Cardiac septum (tissue), 1 donor: ENCODE measurements around the gene NTF3. TPM values are rescaled to one million over a fixed set of nuclear protein-coding genes. Genes with fewer than 3 reads are reported as not detected.

ENCODE experiments used
- DNase-seq: peaks from one replicate; pipeline ENCODE4 v3.0.0-alpha.2; 2020; ENCODE audit warnings: low spot score
- intact Hi-C: fragments of 100-400 bp; cut with DNase I; formaldehyde crosslinking; loops from one replicate; pipeline ENCODE4 v1.14.0; 2022
- total RNA-seq: library from RNA; stranded (reverse); fragmentation: NEBNext Ultra II Directional; extraction: Animal tissue kit (Norgen Biotek cat#: 25700); gene quantifications from one replicate; pipeline ENCODE4 v1.2.1, GENCODE V29; 2021
- donor health status: DM: no; HTN: no; CAD: no.

Gene NTF3
- total RNA-seq, 1 donor from 2014 or later, result 0.70 TPM

DNA sequence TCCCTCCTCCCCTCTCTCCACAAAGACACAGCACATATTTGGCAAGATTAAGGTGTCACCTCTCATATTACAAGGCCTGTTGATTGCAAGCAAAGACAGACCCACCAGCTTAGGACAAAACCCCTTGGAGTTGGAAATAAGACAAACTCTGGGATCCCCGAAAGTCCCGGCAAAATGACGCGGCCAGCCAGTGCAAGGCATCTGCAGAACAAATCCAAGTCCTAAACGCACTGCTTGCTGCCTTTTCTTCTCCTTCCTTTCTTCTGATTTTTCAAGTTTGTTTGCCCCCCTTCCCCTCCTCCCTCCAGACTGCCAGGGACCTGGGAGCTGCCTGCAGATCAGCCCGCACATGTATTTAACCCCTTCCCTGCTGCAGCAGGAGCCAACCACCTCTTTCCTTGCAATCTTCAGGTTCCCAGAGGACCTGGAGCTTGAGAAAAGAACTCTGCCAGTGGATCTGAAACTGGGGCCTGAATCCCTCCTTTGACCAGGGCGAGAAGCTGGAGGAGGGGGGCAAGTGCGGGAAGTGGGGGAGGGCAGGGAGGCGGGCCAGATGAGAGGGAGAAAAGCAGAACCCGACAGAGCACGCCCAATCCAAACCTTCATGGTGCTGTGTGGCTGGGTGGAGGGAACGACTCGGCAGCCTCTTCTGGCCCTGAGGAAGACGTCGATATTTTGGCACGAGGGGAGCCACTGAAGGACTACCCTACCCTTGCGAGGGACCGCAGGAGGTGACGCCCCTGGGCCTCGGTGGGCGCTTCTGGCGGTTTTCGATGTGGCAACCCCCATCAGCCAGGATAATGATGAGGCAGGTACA lies 2.0 kb upstream of the NTF3 start:
- intact Hi-C loops, result loop anchor here (10.0 kb wide), 1 partner anchor 205 kb away; no protein-coding TSS in a partner anchor

DNA sequence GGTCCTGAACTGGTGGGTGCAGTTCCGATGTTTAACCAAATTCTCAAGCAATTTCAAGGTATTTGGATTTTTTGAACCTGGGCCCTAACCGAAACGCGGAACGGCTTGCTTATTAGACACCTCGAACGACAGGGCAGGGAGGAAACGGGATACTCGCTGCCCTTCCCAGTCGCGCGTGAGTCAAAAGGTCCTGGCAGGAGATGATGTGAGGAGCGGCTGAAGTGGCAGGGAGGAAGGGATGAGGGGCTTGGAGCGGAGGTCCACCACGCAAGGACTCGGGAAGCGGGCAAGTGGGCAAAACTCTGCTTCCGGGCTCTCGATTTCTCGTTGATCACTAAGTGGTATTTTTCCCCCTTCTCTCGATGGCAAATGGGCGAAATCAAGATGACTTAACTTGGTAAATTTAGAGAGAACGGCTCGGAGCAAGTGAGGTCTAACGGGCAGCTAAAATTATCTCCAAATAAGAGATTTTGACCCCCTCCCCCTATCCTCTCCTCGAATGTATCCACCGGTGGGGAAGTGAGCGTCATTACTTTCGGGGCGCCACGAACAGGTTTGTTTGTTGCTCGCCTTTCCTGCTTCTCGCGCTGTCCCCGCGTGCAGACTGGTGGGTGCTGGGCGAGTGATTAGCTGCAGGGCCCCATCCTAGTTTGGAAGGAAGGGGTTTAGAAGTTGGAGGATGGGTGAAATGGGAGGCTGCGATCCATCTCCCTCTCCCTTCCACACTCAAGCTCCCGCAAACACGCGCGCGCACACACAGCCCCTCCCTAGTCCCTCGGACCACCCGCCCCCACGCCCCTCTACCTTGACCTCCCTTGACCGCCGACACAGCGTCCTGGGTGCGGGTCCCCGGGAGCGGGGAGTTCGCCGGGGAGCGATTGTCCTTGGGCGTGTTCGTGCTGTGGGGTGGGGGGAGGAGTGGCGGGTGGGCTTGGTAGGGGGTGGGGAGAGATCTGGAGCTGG lies 986 bp upstream of the NTF3 start:
- intact Hi-C loops, result no loop called here
- DNase-seq, result no peak

More for the DNA sequence above, 2.0 kb upstream of the NTF3 start:
- no peak for DNase-seq

DNA sequence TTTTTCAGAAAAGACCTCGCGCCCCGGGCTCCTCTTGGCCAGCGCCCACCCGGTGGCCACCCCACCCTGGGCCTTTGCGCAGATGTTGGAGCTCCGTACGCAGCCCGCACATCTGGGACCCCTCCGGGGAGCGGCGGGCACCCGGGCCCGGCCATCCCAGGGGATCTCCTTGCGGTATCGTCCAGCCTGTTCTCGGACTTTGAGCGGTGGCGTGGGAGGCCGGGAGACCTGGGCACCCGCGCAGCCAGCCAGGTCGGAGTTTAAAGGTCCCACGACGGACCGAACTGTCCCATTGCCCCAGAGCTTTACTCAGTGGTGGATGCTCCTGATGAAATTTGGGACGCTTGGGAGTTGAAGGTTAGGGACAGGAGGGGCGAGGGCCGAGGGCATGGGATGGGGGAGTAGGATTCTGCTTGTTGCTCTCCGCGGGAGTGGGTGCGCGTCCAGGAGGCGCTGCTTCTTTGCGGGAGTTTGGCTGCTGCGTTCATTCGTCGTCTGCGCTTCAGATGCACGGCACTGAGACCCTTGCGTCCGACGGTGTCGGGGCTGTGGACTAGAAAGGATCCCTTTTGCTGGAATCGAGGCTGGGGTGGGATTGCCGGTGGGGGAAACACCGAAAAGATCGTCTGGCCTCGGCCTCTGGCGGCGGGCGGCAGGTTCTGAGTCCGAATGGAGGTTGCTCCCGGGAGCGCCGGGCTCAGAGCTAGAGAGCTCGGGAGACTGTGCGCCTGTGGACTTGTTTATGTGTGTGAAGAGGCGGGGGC lies 1.4 kb downstream of the NTF3 start:
- DNase-seq, result no peak
- intact Hi-C loops, result no loop called here

DNA sequence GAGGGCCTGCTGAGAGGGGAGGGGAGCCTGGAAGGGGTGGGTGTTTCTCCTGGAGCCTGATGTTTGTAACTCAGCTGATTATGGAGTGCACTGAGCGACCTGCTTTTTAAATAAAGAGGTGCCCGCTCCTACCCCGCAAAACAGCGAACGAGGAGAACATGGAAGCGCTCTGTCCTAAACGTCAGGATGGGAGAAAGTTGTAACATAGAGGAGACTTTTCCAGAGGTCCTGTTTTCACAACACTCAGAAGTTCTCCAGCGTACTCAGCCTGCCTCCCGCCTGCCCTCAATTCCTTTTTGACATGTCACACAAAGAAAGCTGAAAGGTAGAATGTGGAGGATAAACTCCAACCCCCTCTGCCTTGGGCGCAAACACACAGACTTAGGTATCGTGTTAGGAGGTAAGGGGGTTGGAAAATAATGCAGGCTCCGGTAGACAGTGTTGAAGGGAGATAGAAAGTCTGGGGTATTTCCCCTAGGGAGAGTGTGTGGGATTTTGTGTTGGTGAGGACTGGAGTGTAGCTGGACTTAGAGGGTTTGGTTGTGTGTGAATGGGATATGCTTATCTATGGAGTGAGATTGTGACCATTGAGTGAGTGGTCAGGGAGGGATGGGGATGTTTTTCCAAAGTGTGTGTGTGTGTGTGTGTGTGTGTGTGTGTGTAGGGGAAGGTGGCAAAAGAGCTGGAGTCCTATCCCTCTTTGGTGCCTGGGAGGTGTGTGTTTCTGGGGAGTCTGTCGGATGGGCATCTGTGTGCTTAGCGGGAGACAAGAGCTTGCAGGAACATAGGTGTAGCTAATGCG lies 2.1 kb downstream of the NTF3 start:
- DNase-seq, result no peak
- intact Hi-C loops, result no loop called here

DNA sequence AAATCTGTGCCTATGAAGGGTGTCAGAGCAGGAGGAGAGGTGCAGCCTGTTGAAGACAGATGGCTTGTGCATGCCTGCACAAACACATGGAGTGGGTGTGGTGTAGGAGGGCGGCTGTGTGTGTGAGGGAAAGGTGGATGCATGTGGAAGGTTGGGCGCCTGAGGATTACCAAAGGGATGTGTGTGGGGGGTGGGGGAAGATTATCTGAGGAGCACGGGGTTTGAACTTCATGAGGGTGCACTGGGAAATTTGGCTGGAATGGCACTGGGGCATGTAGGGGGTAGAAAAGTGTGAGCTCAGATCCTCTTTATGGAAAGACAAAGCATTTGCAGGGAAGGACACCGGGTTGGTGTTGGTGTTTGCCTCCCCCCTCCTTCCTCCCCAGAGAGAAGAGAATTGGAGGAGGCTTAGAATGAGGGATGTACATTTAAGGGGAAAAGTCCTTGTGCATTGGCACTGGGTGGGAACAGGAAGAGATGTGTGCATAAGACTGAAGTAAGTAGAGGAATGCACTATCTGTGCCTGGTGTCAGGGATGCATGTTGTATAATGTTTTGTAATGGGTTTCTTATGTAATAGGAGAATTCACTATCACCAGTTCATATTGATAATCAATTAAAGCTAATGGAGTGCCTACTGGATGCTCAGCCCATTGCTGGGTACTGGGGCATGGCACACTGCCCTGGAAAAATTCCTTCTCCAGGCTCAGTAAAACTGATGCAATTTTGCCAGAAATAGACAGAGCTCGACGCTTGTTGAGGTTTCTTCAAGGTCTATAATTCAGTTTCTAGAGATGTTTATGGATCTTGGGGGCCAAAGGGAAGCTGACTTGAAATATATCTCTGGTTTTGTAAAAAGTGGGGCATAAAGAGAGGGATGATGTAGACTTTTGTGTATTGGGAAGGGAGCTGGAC lies 3.0 kb downstream of the NTF3 start:
- intact Hi-C loops, result no loop called here
- no peak for DNase-seq

DNA sequence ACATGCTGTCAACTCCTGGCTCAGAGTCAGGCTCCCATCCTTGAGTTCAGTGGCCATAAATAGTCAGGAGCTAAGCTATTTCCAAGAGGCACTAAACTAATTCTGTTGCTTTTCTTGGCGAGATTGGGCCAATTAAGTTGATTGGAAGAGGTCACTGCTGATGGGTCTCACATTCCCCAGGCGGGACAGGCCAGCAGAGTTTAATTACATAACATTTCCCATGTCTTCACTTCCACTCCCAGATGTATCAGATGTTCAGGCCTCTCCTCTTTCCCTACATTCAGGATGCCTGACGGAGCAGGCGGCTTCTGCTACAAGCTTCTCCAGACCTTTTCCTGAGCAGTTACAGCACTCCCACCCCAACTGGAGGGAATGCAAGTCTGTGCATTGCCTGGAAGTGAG lies 5.3 kb downstream of the NTF3 start:
- no peak for DNase-seq
- intact Hi-C loops, result no loop called here

DNA sequence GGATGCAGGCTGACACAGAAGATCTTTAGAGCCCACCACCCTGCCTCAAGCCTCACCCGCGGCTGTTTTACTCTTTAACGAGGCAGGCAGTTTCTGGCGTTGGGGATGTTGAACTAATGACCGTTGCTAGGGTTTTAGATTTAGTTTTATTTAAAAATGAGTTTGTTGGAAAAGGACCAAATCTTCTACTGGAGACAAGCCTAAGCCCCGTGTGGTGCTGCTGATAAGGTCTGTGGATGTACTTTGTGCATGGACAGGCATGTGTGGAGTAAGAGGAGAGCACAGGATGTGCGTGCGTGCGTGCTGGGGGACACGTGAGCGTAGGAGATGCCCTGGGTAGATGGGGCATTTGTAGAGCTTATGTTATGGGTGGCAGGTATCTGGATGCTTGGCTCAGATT lies 5.7 kb downstream of the NTF3 start:
- intact Hi-C loops, result no loop called here
- DNase-seq, result no peak

DNA sequence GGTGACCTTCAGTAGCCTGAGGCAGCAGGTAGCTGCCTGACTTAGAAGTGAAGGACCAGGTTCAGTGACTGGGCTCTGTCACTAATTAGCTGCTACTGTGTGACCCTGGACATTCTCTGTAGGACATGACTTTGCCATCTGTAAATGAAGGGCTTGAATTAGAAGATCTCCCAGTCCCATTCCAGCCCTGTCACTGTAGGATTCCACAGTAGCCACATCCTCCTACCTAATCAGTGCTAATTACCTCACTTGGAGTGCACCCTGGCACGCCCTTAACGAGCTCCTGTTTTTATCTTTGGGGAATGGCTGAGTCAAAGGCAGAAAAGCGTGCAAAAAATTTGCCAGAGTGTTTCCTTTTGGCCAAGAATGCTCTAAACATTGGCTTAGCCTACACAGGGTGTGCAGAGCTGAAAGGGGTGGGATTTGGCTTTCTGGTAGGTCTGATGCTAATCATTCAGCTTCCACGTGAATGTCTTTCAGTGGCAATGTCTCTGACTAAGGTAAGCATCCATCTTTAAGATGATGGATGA lies 6.8 kb downstream of the NTF3 start:
- intact Hi-C loops, result no loop called here
- DNase-seq, result no peak

DNA sequence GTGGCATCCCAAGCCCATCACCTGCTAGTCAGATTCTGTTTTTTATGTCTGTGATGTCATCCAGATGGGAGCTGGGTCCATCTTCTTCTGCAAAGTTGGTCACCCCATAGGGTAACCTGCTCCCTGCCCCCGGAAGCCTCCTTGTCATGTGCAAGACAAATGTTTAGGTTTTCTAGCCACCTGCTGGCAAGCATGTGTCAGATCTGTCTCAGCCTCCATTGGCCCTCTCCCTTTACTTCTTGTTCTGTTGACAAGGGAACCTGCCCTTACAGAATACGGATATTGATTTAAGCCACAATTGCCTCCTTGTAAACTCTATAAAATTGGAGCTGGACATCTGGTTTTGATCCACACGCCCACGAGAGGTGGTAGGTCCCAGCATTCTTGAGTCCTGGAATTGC lies 7.5 kb downstream of the NTF3 start:
- no peak for DNase-seq

DNA sequence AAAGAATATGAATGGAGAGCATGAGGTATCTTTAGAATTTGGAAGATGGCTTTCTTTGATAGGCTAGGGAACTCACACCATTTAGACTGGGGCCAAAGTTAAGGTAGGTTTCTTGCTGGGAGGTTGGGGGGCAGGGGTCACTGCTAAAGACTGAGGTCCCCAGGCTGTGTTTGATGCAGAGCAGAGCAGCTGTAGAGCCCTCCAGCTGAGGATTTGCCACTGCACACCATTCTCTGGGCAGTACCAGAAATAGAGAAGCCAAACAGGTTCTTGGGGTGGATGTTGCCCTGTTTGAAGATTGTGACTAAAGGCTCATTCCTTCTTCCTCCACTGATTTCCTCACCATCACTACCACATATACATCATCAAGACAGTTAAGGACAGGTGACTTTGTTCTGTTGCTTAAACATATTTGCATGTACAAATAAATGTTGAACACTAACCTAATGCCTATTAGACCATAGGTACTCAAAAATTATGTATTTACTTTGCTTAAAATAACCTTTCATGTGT lies 7.9 kb downstream of the NTF3 start:
- DNase-seq, result no peak
- intact Hi-C loops, result loop anchor here (5.0 to 10.0 kb wide), 2 partner anchors 268 to 355 kb away; no protein-coding TSS in a partner anchor

More for the DNA sequence above, 7.5 kb downstream of the NTF3 start:
- intact Hi-C loops, result no loop called here

DNA sequence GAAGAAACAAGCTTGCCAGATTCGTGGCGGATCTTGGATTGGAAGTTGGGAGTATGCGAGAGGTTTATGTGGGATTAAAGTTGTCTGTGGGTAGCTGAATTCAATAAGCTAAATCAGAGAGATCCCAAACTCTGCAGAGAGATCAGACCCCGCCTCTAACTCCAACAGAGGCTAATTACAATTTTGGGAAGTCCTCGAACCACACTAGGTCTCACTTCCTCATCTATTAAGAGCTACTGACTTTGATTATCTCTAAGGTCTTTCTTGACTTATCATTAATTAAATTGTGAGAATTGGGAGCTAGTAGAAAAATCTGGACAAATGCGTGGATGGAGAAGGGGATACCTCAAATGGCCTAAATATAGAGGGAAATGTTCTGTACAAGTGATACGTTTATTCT lies 9.1 kb downstream of the NTF3 start:
- DNase-seq, result no peak
- intact Hi-C loops, result loop anchor here (5.0 to 10.0 kb wide), 2 partner anchors 269 to 356 kb away; no protein-coding TSS in a partner anchor

DNA sequence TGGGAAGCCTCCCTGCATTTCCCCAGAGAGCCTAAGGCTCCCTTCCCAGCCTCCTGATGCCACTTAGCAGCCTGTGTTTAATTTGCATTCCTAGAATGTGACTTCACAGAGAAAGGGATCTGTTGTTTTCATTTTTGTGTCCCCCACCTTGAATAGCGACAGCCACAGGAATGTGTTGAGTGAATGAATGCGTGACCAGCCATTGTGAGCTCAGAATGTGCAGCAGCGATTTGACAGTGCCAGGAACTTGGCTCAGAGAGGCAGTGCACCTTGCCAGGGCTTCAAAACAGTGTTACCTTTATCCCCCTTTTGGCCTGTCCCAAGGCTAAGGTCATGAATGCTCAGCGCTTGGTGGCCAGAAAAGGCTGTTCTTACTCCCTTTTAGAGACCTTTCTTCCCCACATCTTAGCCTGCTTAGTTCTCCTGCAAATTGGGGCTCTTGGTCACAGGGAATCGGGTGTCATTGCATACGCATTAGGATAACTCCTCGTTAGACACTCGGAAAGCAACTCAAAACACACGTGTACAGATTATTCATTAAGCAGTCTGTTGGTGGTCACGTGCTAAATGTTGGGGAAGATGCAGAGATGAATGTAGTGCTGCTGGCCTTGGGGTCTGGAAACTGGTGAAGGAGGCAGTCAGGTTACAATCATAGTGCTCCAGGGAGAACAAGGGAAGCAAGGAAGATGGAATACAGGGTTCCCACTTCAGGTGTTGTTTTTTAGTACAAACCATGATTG lies 9.8 kb downstream of the NTF3 start:
- intact Hi-C loops, result loop anchor here (2.0 to 10.0 kb wide), 3 partner anchors 241 to 357 kb away; no protein-coding TSS in a partner anchor
- no peak for DNase-seq

DNA sequence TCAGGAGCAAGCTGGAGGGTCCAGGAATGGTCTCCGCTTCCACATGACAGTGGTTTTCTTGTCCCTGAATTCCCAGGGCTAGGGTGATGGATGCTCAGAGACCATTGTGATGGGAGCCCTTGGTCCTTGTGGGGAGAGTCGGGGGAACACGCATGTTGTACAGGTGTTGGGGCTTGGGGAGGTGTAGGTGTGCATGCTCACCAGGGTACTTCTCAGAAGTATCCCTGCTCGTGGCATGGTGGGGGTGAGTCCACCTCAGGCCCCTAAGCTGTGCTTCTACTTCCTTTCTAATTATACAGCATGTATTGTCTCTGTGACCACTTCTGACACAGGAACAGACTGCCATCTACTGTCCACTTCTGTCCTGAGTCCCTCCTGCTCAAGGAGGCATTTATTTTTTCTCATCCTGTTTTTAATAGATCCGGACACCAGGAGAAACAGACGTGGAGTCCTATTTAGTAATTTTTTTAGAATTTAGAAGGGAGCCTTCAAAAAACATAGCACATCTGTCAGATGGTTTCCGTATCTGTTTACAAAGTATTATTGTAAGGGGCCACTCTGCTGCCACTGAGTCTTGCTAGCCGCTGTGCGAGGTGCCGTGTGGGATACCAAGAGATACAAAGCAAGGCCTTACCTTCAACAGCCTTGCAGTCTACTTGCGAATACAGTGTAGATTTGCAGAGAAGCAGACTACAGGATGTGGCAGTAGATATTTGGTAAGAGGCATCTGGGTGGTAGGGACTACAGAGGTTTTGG lies 10.5 kb downstream of the NTF3 start:
- DNase-seq, result no peak

DNA sequence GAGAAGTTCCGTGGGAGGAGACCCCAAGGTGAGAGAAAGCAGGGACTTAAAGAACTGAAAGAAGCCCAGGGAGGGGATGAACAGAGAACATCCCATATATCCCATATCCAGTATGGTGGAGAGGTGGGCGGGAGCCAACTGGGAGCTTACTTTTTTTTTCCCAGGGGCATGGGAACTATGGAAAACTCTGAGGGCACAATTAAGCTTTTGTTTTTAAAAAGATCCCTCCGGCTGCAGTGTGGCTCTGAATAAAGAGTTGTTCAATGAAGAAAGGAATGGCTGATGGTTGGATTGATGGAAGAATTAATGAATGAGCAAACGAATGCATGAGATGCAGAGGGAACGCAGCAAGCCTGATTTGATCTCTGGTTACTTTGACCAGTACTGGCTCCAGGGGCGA lies 12.6 kb downstream of the NTF3 start:
- intact Hi-C loops, result loop anchor here (5.0 to 10.0 kb wide), 2 partner anchors 272 to 360 kb away; no protein-coding TSS in a partner anchor
- DNase-seq, result no peak

More for the DNA sequence above, 10.5 kb downstream of the NTF3 start:
- intact Hi-C loops, result loop anchor here (2.0 to 10.0 kb wide), 3 partner anchors 242 to 358 kb away; no protein-coding TSS in a partner anchor

DNA sequence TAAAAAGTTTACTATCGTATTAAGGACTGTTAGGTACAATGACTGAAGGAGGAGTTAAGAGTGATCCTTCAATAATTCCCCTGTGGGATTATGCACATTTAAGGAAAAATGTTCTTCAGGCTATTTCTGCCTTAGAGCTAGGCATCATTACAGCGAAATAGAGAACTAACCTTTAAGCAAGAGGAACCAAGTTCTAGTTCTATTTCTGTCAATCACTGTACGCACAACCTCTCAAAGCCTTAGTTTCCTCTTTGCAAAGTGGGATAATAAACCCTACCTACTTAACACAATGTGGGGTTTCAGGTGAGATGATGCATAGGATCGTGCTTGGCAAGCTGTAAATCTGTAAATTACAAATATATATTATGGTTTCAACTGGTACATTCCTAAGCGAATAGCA lies 15.4 kb downstream of the NTF3 start:
- DNase-seq, result no peak
- intact Hi-C loops, result loop anchor here (10.0 kb wide), 1 partner anchor 363 kb away; no protein-coding TSS in a partner anchor

DNA sequence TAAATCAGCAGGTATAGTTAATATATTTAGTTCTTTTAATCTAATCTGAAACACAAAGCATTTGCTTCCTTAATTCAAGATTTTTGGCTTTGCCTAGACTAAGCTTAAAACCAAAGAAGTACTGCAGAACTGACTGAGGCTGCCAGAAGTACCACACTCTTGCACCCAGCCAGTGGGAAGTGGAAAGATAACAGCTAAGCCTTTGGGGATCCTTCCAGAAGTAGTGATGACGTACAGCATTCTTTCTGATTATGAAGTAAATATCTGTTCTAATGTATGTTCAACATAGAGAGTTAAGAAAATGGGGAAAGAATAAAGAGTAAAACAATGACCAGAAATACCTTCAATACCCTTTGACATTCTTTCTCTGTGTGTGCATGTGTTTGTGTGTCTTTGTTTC lies 19.3 kb downstream of the NTF3 start:
- no peak for DNase-seq
- intact Hi-C loops, result no loop called here
